K562 (cell line): ENCODE measurements around the gene KDM2B. TPM values are rescaled to one million over a fixed set of nuclear protein-coding genes. Genes with fewer than 3 reads are reported as not detected.
A peak's percentile ranks its signal among the peaks of the same experiment; 100 is the strongest.

Experiments used
- ATF7 ChIP-seq: fragments of 450-650 bp; IDR thresholded peaks from 2 replicates; pipeline ENCODE4 v1.7.1; 2014; ENCODE audit warnings: mild to moderate bottlenecking, moderate library complexity
- CBFA2T3 ChIP-seq: fragments of 450-650 bp; IDR thresholded peaks from 2 replicates; pipeline ENCODE4 v1.6.1; 2017
- CREB5 ChIP-seq: fragments of 250-450 bp; sonication (Bioruptor Pico); IDR thresholded peaks from 2 replicates; pipeline ENCODE4 v1.5.0; 2020; ENCODE audit warnings: mild to moderate bottlenecking
- CTBP1 ChIP-seq: fragments of 450-650 bp; IDR thresholded peaks from 2 replicates; pipeline ENCODE4 v1.6.1; 2016; ENCODE audit warnings: borderline replicate concordance
- EP300 ChIP-seq: IDR thresholded peaks from 2 replicates; pipeline ENCODE4 v1.6.1; 2012; ENCODE audit warnings: low read length, improper control_type of control experiment
- GATA2 ChIP-seq: sonication (generic); formaldehyde crosslinking; IDR thresholded peaks from 2 replicates; pipeline ENCODE4 v1.4.0; 2020; ENCODE audit warnings: mild to moderate bottlenecking, missing genetic modification reagents
- HMBOX1 ChIP-seq: sonication (generic); IDR thresholded peaks from 2 replicates; pipeline ENCODE4 v1.6.1; 2016
- KDM1A ChIP-seq, 2 experiments: fragments of 450-650 bp; IDR thresholded peaks; 2 replicates each; pipeline ENCODE4 v1.6.1; 2016; ENCODE audit warnings: mild to moderate bottlenecking in 2 of 2
- L3MBTL2 ChIP-seq: fragments of 450-650 bp; IDR thresholded peaks from 2 replicates; pipeline ENCODE4 v1.6.1; 2016; ENCODE audit warnings: mild to moderate bottlenecking, moderate library complexity
- LEF1 ChIP-seq: fragments of 450-650 bp; IDR thresholded peaks from 2 replicates; pipeline ENCODE4 v1.6.1; 2016; ENCODE audit warnings: mild to moderate bottlenecking
- NCOR1 ChIP-seq: fragments of 450-650 bp; IDR thresholded peaks from 2 replicates; pipeline ENCODE4 v1.6.1; 2016; ENCODE audit warnings: mild to moderate bottlenecking, moderate library complexity
- RCOR1 ChIP-seq, 2 experiments: IDR thresholded peaks; 2 replicates each; pipeline ENCODE4 v1.6.1; 2012; ENCODE audit warnings: low read depth in 2 of 2, low read length in 2 of 2, borderline replicate concordance in 1 of 2, improper control_type of control experiment in 1 of 2
- SMARCE1 ChIP-seq: fragments of 450-650 bp; IDR thresholded peaks from 2 replicates; pipeline ENCODE4 v1.7.1; 2016; ENCODE audit warnings: mild to moderate bottlenecking
- SOX6 ChIP-seq: fragments of 450-650 bp; IDR thresholded peaks from 2 replicates; pipeline ENCODE4 v1.6.1; 2014; ENCODE audit warnings: mild to moderate bottlenecking
- TSC22D4 ChIP-seq: fragments of 450-650 bp; IDR thresholded peaks from 2 replicates; pipeline ENCODE4 v1.6.1; 2016; ENCODE audit warnings: missing genetic modification characterization, missing biosample characterization, control low read depth
- ZFP1 ChIP-seq: fragments of 450-650 bp; formaldehyde crosslinking; IDR thresholded peaks from 2 replicates; pipeline ENCODE4 v1.4.0; 2020; ENCODE audit warnings: mild to moderate bottlenecking, mixed read lengths
- ZNF561 ChIP-seq: fragments of 450-650 bp; formaldehyde crosslinking; conservative IDR thresholded peaks from 2 replicates; pipeline ENCODE4 v1.4.0; 2020; ENCODE audit warnings: mild to moderate bottlenecking, moderate library complexity
- polyA plus RNA-seq, 8 experiments: library from polyadenylated mRNA; depleted of rRNA in 4 of 8; stranded (reverse) in 5 of 8; unstranded in 3 of 8; fragments of >200 nt; fragmentation: Nextera tagmentation in 2 of 8; fragmentation: Illumina TruSeq in 1 of 8; extraction: Ambion mirVana in 2 of 8; extraction: Trizol in 1 of 8; gene quantifications; 2 replicates each; pipeline versions ENCODE4 v1.2.1 to v1.2.3, GENCODE V29; 2011 to 2014; ENCODE audit warnings: inconsistent platforms in 1 of 8, missing spikeins in 1 of 8
- total RNA-seq, 7 experiments: library from RNA; depleted of rRNA in 6 of 7; stranded (reverse); fragments of >200 nt in 6 of 7; fragmentation: Illumina TruSeq in 2 of 7; extraction: Trizol in 2 of 7; gene quantifications; 2 replicates each; pipeline versions ENCODE4 v1.2.1 to v1.2.3, GENCODE V29; 2011 to 2021; ENCODE audit warnings: low replicate concordance in 1 of 7
- TF ChIP-seq, protein P1 (sequence below): fragments of 450-650 bp; formaldehyde crosslinking; IDR thresholded peaks from 2 replicates; pipeline ENCODE4 v1.4.0; 2020; ENCODE audit warnings: mild to moderate bottlenecking, moderate library complexity
- TF ChIP-seq, protein P2 (sequence below), 2 experiments: IDR thresholded peaks in 1 of 2; conservative IDR thresholded peaks in 1 of 2; 2 replicates each; pipeline ENCODE4 v1.6.1; 2016; ENCODE audit warnings: low read depth in 2 of 2, mild to moderate bottlenecking in 1 of 2, missing compliant biosample characterization in 1 of 2, missing genetic modification characterization in 1 of 2, moderate library complexity in 1 of 2
- TF ChIP-seq, protein P3 (sequence below): sonication (generic); formaldehyde crosslinking; IDR thresholded peaks from 2 replicates; pipeline ENCODE4 v1.8.0; 2022; ENCODE audit warnings: mild to moderate bottlenecking, low read depth, missing genetic modification reagents

Gene KDM2B
- total and polyA plus RNA-seq, 9 of the 15 experiments (the other 6 are each of a cell fraction or from before 2014, with no cell fraction given): 7.4 to 50.5 (median 22.5) TPM

DNA sequence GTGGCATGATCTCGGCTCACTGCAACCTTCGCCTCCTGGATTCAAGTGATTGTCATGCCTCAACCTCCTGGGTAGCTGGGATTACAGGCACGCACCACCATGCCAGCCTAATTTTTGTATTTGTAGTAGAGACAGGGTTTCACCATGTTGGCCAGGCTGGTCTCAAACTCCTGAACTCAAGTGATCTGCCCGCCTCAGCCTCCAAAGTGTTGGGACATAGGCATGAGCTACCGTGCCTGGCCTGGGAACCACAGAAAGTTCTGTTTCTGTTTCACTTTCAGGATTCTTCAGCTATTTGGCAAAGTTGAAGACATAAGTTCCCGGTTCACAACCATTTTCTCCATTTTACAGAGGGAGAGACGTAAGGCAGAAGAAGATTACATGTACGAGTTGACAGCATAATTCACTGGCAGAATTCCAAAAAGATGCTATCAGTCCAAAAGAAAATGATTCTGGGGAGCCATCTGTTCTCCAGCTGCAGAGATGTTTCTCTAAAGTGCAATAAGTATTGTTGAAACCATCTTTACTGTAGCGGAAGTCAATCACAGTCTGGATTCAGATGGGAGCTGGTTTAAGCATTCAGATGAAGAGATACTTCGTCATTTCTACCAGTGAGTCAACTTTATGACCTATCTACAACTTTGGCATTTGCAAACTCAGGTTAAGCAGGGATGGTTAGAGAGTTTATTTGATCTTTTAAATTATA lies 189.1 kb downstream of the KDM2B start (continued):
- TF ChIP-seq HMBOX1 (peak; percentile 64), EP300 (no peak), KDM1A (IDR thresholded peaks at IDR 0.05) (peak; percentile 65 to 67), ATF7 (peak; percentile 39; the same call in 1 of the 2 replicates), ZFP1 (no peak), RCOR1 (IDR thresholded peaks at IDR 0.05; ENCODE audit: borderline replicate concordance in 1 of 2, low read depth in 2 of 2, low read length in 2 of 2) (peak in 1 of 2 experiments; percentile 53; a peak in 2 of 4 replicates), L3MBTL2 (no peak), SMARCE1 (0 out of 2 replicates have a peak, but pooled peaks have one; percentile 66), CREB5 (CRISPR knock-in tag) (no peak), NCOR1 (no peak), GATA2 (peak; percentile 59), CBFA2T3 (peak; percentile 73), TSC22D4 (tag) (no peak), LEF1 (peak; percentile 45; the same call in 1 of the 2 replicates), ZNF561 (CRISPR knock-in tag) (no peak), CTBP1 (peak; percentile 64; the same call in 1 of the 2 replicates), SOX6 (peak; percentile 63; the same call in 1 of the 2 replicates)
- TF ChIP-seq, protein P1, sequence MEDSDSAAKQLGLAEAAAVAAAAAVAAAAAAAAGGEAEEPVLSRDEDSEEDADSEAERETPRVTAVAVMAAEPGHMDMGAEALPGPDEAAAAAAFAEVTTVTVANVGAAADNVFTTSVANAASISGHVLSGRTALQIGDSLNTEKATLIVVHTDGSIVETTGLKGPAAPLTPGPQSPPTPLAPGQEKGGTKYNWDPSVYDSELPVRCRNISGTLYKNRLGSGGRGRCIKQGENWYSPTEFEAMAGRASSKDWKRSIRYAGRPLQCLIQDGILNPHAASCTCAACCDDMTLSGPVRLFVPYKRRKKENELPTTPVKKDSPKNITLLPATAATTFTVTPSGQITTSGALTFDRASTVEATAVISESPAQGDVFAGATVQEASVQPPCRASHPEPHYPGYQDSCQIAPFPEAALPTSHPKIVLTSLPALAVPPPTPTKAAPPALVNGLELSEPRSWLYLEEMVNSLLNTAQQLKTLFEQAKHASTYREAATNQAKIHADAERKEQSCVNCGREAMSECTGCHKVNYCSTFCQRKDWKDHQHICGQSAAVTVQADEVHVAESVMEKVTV (CRISPR knock-in tag): no peak
- TF ChIP-seq, protein P2, sequence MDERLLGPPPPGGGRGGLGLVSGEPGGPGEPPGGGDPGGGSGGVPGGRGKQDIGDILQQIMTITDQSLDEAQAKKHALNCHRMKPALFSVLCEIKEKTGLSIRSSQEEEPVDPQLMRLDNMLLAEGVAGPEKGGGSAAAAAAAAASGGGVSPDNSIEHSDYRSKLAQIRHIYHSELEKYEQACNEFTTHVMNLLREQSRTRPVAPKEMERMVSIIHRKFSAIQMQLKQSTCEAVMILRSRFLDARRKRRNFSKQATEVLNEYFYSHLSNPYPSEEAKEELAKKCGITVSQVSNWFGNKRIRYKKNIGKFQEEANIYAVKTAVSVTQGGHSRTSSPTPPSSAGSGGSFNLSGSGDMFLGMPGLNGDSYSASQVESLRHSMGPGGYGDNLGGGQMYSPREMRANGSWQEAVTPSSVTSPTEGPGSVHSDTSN (CRISPR knock-in tag; IDR thresholded peaks at IDR 0.05; ENCODE audit: low read depth): no peak
- TF ChIP-seq, protein P2 (tag; conservative IDR thresholded peaks at IDR 0.05; ENCODE audit: low read depth): peak; percentile 51
- TF ChIP-seq, protein P3, sequence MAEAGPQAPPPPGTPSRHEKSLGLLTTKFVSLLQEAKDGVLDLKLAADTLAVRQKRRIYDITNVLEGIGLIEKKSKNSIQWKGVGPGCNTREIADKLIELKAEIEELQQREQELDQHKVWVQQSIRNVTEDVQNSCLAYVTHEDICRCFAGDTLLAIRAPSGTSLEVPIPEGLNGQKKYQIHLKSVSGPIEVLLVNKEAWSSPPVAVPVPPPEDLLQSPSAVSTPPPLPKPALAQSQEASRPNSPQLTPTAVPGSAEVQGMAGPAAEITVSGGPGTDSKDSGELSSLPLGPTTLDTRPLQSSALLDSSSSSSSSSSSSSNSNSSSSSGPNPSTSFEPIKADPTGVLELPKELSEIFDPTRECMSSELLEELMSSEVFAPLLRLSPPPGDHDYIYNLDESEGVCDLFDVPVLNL (CRISPR knock-in tag): no peak
